ENCODE measurements around the gene CTNNA3.

The CTNNA3 gene

DNA sequence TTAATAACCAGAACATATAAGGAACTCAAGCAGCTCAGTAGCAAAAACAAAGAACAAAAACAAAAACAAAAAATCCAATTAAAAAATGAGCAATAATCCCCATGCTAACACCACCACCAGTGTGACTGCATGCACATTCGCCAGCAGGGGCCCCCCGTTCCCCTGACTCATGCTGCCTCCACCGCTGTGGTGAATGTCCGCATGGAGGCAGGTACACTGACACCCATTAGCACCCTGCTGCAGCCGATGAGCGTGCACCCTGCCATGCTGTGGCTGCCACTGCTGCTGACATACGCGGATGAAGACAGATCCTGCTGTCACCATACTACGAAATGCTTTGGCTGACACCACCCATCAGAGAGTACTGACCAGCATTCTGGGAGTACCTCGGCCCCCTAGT is 1091.8 kb downstream of the CTNNA3 start:
- DNase-seq: no peak

DNA sequence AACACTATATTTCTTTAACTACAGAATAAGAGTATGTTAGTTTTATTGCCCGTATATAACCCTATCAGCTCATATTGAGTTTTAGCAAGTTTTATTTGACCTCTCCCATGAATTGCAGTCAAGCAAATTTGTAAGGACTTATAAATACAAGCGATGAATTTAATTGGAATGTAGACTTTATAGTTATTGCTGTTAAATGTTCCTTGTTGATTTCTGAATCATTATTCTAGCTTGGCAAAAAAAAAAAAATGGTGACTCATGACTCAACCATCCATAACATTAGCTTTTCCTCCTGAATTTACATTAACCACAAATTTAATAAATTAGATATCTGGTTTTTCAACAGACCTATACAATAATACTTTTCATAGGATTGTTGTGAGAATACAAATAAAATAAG is 1104.1 kb downstream of the CTNNA3 start:
- DNase-seq: no peak

GRCh38 chr10:66587680-66588050 is 1108.3 kb downstream of the CTNNA3 start:
- no peak for DNase-seq

GRCh38 chr10:66586897-66587679 is 1108.9 kb downstream of the CTNNA3 start:
- DNase-seq: no peak

GRCh38 chr10:66586073-66586472 is 1109.9 kb downstream of the CTNNA3 start:
- DNase-seq: no peak

GRCh38 chr10:66575251-66575855 is 1120.6 kb downstream of the CTNNA3 start:
- DNase-seq: no peak

GRCh38 chr10:66572700-66573099 is 1123.3 kb downstream of the CTNNA3 start:
- no peak for DNase-seq

DNA sequence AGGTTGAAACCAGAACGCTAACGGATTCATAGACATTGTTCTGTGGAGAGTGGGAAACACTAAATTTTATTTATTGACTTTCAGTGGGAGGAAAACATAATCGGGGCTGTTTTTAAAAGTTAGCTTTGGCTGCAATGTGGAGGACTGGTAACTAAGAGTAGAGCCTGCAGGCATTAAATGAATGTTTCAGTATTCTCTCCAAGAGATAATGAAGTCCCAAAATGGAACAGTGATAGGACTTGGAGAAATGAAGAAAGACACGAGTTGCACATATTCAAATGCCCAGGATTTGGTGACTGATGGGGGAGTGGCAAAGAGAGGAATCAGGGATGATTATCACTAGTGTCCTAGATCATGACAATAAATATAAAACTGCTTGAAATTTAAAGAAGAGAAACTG is 1130.0 kb downstream of the CTNNA3 start:
- DNase-seq: no peak

DNA sequence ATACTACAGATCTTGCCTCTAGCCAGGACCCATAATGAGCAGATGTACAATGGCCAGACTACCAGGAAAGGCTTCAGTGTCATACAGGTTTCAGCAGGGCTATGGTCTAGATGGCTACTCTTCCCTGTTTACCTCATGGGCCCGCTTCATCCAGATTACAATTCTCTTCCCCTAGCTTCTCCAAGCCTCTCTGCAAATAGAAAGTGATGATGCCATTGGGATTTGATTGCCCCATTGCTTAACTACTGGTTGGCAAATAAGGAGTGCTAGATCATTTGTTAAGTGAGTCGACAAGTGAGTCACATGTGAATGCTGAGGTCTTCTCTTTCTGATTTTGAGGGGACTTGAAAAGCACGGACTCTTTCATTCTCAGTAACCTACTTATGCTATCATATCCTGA is 1131.7 kb downstream of the CTNNA3 start:
- no peak for DNase-seq

- DNase-seq: no peak
Measured at GRCh38 chr10:66555061-66555460, 1140.9 kb downstream of the CTNNA3 start.

DNA sequence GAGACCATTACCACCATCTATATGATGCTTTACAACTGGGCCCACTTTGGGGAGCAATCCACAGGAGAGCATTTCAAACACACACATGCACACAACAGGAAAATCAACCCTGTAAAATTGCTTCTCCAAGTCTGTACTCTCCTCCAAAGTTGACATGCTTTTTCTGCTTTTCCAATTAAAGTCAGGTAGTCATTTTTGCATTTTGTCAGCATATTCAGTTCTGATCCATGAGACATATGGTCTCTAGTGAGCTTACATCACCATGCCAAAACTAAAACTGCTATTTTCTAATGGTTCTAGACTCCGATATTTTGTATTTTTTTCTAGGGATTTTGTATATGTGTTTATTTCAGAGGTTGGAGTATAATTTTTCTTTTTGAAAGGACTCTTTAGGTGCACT is 1143.7 kb downstream of the CTNNA3 start:
- no peak for DNase-seq

DNA sequence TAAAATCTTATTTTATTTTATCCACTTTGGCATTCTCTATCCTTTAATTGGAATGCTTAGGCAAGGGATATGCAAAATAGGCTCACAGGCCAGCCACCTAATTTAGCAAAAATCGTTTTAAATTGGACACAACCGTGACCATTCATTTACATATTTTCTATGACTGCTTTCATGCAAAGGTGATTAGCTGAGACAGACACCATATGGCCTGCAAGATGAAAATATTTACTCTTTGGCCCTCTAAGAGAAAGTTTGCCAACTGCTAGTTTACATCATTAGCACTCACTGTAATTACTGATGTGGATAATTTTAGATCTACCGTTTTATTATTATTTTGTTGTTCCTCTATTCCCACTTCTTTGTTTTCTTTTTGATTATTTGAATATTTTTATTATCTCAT is 1145.6 kb downstream of the CTNNA3 start:
- no peak for DNase-seq

GRCh38 chr10:66538908-66539307 is 1157.1 kb downstream of the CTNNA3 start:
- DNase-seq: no peak

GRCh38 chr10:66538371-66538770 is 1157.6 kb downstream of the CTNNA3 start:
- DNase-seq: no peak

DNA sequence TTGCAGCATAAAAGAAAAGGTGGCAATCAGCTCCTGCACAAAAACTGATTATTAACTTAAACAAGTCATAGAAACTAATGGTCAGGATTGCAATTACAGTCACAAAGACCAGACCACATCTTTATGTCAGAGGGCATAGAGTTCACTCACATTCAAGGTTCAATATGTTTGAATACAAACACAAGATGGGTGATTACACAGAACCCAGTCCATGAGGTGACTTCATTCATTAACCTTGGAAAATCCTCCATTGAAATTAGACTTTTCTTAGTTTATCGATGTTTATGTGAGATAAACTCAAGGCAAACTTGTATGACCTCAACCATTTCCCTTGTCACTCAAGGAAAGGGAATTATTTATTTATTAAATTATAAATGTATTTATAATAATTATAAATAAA is 1158.8 kb downstream of the CTNNA3 start:
- DNase-seq: no peak

DNA sequence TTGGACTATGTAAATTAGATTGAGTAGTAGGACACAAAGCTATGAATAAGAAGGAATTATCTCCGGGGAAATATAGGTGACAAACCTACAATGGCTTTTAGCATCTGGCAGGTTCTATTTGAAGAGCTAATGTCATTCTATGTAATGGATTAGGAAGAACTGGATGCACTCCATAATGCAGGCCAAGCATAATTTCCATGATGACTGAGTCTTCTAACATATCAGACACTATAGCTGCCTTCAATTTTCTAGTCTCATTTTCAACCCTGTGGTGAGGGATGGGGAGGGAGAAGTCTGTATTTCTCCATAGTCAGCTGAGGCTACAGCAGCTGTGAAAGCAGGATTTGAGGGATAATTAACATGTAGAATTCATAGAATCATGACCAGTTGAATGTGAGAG is 1160.6 kb downstream of the CTNNA3 start:
- DNase-seq: no peak

- DNase-seq: no peak
Measured at GRCh38 chr10:66534866-66535265, 1161.1 kb downstream of the CTNNA3 start.

- no peak for DNase-seq
Measured at GRCh38 chr10:66521506-66521905, 1174.5 kb downstream of the CTNNA3 start.

DNA sequence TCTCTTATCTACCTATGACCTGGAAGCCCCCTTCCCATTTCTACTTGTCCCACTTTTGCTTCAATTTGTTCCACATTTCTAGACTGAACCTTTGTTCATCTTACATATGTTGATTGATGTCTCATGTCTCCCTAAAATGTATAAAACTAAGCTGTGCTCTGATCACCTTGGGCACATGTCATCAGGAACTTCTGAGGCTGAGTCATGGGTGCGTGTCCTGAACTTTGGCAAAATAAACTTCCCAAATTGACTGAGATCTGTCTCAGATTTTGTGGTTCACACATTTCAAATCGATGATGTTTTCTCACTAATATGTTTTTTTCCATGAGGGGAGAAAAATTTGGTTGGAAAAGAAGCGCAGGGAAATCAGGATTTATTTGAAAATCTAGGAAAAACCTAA is 1176.4 kb downstream of the CTNNA3 start:
- no peak for DNase-seq

- DNase-seq: no peak
Measured at GRCh38 chr10:66514666-66515065, 1181.3 kb downstream of the CTNNA3 start.

- no peak for DNase-seq
Measured at GRCh38 chr10:66513504-66513903, 1182.5 kb downstream of the CTNNA3 start.

- no peak for DNase-seq
Measured at GRCh38 chr10:66505003-66505657, 1190.9 kb downstream of the CTNNA3 start.

DNA sequence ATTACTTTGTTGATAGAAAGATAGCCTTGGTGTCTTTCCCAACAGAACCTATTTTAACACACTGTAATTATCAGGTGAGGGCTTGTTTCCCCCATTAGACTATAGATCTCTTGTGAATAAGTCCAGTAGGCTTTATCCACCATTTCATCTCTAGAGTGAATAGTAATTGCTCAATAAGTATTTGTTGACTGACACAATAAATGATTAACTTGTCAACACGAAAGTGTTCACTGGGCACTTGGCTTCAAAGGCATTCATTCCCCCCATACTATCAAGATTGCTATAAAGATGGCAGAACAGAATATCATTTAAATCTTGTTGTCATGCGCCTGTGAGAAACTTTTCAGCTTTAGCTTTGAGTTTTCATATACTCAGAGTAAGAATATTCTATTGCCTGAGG is 1194.6 kb downstream of the CTNNA3 start:
- no peak for DNase-seq

DNA sequence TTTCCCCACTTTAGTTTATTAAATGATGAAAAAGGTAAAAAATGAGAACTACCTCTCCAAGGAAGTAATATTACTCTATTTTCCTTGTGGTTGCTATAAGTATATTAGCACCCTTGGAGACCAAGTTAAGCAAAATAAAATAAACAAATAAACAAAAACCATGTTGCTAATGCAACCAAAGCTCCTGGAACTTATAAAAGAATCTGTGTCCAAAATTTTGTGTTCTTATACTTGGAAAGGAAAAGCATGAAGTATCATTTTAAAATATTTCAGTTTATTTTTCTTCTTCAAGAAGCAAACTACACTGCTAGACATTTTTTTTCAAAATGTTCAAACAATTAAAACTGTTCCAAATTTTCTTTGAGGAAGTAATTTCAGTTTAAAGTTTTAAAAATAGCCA is 1212.0 kb downstream of the CTNNA3 start:
- DNase-seq: no peak
